GM21447 (cell line): ENCODE data around the gene AFF3.

ENCODE experiments used
- ATAC-seq: cut with Tn5 transposase; IDR thresholded peaks from one replicate; pipeline ENCODE4 v1.9.1; 2021; ENCODE audit not compliant: unreplicated experiment

Gene AFF3

DNA sequence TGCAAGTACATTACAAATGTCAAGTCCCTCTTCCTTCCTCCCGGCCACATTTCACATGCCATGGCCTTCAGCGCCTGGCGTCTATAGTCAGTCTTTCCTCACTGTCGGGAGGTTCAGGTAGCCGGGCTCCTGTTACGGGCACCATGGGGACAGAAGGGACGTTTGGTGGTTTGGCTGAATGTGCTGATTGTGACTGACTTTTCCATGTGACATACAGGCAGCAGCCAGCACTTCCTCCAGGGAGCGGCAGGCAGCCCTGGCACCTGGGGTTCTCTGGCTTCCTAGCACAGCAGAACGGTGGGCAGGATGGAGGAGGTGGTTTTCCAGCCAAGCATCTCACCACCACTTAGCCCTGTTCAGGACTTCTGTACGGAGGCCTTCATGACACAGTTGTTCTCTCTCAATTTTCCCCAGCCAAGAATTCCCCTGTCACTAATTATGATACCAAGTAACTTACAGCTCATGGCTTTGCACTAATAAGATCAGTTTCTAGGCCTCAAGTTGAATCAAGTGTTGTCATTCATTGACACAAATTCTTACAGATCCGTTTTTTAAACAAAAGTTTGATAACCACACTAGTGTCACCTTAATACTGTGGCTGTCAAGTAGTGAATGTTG is 568.6 kb downstream of the AFF3 start:
- ATAC-seq: no peak

- no peak for ATAC-seq
Observed at GRCh38 chr2:99572373-99573164, 569.8 kb downstream of the AFF3 start.

- ATAC-seq: no peak
Observed at GRCh38 chr2:99571954-99572353, 570.4 kb downstream of the AFF3 start.

DNA sequence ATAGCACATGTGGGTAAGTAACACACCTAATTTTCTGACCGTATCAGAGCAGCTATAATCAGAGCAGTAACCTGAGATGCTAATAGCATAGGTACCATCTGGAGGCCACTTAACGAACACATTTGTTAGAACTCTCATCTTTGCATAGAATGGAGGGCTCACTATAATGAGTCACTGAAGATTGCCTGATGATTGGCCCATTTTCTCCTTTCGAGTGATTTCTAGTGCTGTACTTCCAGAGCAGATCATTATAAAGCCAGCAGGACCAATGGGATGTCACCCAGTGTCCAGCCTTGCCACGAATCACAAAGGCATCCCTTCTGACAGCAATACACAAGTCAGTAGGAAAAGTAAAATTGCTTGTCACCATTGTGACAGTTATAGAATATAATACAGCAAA is 570.9 kb downstream of the AFF3 start:
- ATAC-seq: no peak

- ATAC-seq: no peak
Observed at GRCh38 chr2:99571021-99571420, 571.4 kb downstream of the AFF3 start.

- no peak for ATAC-seq
Observed at GRCh38 chr2:99569386-99569785, 573.0 kb downstream of the AFF3 start.

DNA sequence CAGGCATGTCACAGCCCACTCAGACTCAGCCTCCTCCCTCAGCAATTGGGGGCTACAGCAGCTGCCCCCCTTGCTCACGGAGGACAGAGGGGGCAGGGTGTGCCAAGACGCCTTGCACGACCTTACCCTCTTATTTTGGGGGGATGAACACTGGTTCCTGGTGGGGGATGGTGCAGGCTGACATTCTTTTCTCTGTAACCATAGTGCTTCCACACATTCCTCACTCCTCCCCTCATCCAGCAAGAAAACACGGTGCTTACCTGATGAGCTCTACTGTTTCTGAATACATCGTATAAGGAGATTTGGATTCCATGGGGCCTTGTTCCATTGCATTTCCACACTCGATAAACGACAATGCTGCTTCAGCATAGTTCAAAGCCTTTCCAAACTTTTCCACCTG is 577.2 kb downstream of the AFF3 start:
- ATAC-seq: no peak

- no peak for ATAC-seq
Observed at GRCh38 chr2:99562516-99562915, 579.9 kb downstream of the AFF3 start.

DNA sequence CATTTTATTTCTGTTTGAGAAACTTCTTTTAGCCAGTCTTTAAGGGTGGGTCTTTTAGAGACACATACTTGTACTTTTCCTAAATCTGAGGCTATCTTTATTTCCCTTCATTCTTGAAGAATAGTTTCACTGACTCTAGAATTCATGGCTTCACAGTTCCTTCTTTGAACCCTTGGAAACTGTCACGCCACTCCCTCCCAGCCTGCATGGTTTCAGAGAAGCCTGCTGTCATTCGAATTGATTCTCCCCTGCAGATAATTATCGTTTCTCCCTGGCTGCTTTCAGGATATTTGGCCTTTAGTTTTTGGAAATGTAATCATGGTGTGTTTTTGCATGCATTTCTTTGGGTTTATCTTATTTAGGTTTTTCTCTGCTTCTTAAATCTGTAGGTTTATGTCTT is 580.6 kb downstream of the AFF3 start:
- ATAC-seq: no peak

DNA sequence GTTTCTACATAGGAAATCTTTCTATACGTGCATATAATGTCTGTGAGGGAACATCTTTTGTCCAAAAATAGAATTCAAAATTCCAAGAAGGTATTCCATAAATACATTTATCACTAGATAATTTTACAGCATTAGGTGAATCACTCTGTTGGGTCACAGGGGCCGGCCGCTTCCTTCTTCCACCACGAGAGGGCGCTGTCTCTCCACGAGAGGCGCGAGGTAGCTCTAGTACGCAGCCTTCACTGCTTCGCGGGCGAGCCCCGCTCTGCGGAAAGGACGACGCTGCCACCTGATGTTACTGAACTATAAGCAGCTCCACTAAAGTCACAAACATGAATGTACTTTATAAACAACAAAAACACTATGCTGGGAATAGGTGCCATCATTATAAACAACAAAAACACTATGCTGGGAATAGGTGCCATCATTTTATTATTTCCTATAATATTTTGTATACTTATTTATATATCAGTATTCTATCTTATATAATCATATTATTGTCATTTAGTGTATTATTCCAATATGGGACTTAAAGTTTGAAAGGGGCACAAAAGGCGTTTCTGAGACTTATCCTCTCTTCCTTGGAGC is 583.2 kb downstream of the AFF3 start:
- ATAC-seq: peak; percentile 73

DNA sequence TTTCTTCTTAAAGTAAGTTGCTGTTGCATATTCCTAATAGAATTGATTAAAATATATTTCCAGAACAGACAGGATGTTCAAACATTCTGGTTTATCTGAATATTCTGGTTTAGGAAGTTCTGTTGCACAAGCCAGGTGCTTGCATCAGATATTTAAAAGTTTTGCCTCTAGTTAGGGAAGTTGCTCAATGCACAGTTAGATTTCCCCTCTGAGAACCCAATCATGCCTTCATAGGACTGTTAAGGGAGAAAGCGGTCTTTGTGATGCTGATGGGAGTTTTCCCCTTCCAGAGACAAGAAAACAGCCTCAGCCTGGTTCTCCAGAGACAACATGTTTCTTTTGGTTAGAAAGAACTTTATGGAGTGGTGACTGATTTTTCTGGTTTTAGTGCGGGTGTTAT is 587.0 kb downstream of the AFF3 start:
- ATAC-seq: no peak

GRCh38 chr2:99554871-99555270 is 587.5 kb downstream of the AFF3 start:
- no peak for ATAC-seq

- ATAC-seq: no peak
Observed at GRCh38 chr2:99554238-99554637, 588.2 kb downstream of the AFF3 start.

DNA sequence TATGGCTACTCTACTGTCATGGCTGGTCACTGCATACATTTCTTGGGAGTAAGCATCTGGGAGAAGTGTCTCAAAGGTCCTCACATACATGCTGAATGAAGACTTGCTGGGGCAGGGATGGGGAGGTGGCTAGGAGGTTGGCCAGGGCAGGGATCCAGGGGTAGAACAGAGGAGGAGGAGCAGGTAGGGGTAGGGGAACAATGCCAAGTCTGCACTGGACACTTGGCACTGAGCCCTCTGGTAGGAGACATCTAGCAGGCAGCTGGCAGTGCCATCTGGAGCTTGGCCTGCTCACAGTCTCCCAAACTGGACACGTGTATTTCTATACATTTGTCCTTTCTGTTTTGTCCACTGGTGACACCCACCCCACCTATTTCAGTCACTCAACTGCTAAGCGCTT is 589.9 kb downstream of the AFF3 start:
- no peak for ATAC-seq

DNA sequence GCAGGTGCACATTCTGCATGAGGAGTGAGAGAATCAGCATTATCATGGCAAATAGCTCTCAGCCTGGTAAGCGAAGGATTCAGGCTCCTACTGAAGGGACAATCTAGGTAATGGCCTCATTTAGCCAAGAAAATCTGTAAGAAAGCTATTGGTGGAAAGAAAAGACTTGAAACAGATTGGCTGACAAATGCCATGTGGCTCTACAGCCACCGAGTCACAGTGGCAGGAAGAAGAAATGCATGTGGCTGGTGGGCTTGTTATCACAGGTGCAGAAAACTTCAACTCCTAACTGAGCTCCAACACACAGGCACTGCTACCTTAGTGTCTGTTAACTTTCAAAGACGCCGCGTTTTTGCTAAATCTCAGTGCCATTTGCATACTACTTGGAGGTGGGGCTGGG is 592.0 kb downstream of the AFF3 start:
- ATAC-seq: no peak

DNA sequence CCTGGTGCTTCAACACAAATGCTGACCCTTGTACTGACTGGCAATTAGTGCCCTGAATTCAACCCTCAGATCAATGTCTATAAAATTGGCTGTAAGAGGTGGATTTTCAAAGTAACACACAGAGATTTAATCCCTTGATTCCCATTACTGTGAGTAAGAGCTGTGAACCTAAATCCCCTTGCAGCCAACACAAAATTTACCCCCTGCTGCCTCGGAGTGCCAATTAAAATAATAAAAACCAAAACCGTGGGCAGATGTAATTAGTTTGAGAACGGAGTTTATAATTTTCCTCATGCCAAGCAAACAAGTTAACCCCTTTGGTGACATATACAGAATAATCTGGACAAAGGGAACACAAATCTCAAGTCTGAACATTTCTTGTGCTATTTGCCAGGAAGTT is 596.8 kb downstream of the AFF3 start:
- no peak for ATAC-seq

- no peak for ATAC-seq
Observed at GRCh38 chr2:99545066-99545465, 597.3 kb downstream of the AFF3 start.

DNA sequence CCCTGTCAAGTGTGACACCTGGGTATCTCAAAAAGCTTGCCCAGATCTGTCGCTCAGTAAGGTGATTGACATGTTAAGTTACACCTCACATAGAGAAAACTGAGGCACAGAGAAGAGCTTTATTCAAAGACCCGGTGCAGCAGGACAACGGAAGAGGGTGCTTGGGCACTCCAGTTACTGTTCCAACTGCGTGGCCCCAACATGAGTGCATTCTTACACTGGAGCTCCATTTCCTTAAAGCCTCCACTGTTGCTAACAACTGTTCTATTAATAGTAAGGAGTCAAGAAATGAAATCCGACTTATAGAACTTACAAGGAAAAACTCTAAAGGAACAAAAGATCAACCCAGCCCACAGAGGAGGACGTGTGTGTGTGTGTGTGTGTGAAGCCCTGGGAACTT is 597.8 kb downstream of the AFF3 start:
- no peak for ATAC-seq

DNA sequence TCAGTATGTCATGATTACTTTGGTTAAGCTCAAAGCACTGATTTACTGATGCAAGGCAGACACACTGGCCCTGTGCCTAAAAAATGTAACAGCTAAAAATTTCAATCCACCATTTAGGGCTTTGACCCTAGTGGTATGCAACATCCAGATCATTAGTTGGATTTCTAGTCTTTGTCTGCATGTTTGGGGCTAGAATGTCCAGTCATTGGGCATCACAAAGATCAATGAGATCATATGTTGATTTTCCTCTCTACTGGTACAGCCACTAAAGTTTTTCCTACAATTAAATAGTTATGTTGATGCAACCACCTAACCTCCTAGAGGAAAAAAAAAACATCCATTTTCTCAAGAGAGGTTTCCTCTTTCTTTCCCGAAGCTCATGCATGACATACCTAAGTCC is 599.1 kb downstream of the AFF3 start:
- no peak for ATAC-seq

GRCh38 chr2:99537910-99538485 is 604.4 kb downstream of the AFF3 start:
- no peak for ATAC-seq

- no peak for ATAC-seq
Observed at GRCh38 chr2:99524056-99524455, 618.3 kb downstream of the AFF3 start.

DNA sequence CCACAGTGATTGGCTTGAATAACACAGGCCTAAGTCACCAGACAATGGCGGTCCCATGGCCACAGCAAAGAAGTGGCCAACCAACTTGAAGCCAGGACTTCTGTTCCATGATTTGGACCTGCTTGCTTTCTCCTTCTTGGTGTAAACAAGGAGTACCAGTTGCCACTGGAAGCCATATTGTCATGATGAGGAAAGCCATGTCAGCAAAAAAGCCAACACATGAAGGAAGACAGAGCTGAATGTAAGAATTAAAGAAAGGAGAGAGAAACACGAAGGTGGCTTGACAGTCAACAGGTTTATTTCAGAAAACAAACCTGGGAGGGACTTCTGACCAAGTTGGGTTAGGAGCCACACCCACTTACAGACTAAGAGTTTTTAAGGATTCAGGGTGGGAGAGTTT is 620.2 kb downstream of the AFF3 start:
- ATAC-seq: no peak
